Measurements from ENCODE around the gene DDX39A. TPM values are rescaled to one million over a fixed set of nuclear protein-coding genes. Genes with fewer than 3 reads are reported as not detected.
A peak's percentile ranks its signal among the peaks of the same experiment; 100 is the strongest.

Gene DDX39A
- polyA plus RNA-seq, 1 donor from 2014 or later: 169 TPM

GRCh38 chr19:14418856-14419105 lies 360 bp downstream of the DDX39A start:
- Mint-ChIP-seq H3K27ac (peak overlapping the region; percentile 93 to 100 (median 96)), H3K4me3 (peak overlapping the region; percentile 87 to 99 (median 99)), H3K4me1 (peaks cover 27 to 34% (median 28%) of the 10 kb centered on the region in 3 donors), H3K36me3 (no peaks in the 10 kb centered on the region), H3K9me3 (no peaks in the 10 kb centered on the region), H3K27me3 (peaks cover 2% of the 10 kb centered on the region)

GRCh38 chr19:14416817-14417231 lies 2.3 kb downstream of the DDX39A start:
- Mint-ChIP-seq H3K27ac (peak overlapping the region; percentile 93 to 99 (median 95)), H3K36me3 (no peaks in the 10 kb centered on the region), H3K27me3 (peaks cover 2% of the 10 kb centered on the region), H3K4me3 (peak overlapping the region; percentile 87 to 99 (median 99)), H3K9me3 (no peaks in the 10 kb centered on the region), H3K4me1 (peaks cover 36 to 44% (median 40%) of the 10 kb centered on the region in 3 donors)

GRCh38 chr19:14414926-14415690 lies 4.0 kb downstream of the DDX39A start:
- Mint-ChIP-seq H3K9me3 (no peaks in the 10 kb centered on the region), H3K27me3 (peaks cover 2% of the 10 kb centered on the region), H3K4me3 (peak overlapping the region in 3 of 4 donors; percentile 61 to 87 (median 86)), H3K27ac (peak overlapping the region; percentile 92 to 99 (median 93)), H3K4me1 (peaks cover 38 to 49% (median 48%) of the 10 kb centered on the region in 3 donors), H3K36me3 (peaks cover 1% of the 10 kb centered on the region)

- no peaks in the 10 kb centered on the region for H3K9me3 Mint-ChIP-seq
- H3K4me1 Mint-ChIP-seq: peaks cover 39 to 49% (median 48%) of the 10 kb centered on the region in 3 donors
- H3K27me3 Mint-ChIP-seq: no peaks in the 10 kb centered on the region
- peaks cover 2% of the 10 kb centered on the region for H3K36me3 Mint-ChIP-seq
- peak overlapping the region in 2 of 4 donors; percentile 78 to 83 for H3K4me3 Mint-ChIP-seq
- H3K27ac Mint-ChIP-seq: peak overlapping the region in 2 of 3 donors; percentile 78 to 96
These were observed 5.4 kb downstream of the DDX39A start for GRCh38 chr19:14413693-14414181.

GRCh38 chr19:14412996-14413692 lies 6.0 kb downstream of the DDX39A start:
- H3K36me3 Mint-ChIP-seq: peaks cover 2% of the 10 kb centered on the region
- no peaks in the 10 kb centered on the region for H3K27me3 Mint-ChIP-seq
- peak overlapping the region; percentile 39 to 96 (median 78) for H3K27ac Mint-ChIP-seq
- peak overlapping the region in 3 of 4 donors; percentile 66 to 83 (median 78) for H3K4me3 Mint-ChIP-seq
- peaks cover 44 to 52% (median 51%) of the 10 kb centered on the region in 3 donors for H3K4me1 Mint-ChIP-seq
- no peaks in the 10 kb centered on the region for H3K9me3 Mint-ChIP-seq

- H3K27ac Mint-ChIP-seq: peak overlapping the region; percentile 59 to 97 (median 96)
- no peaks in the 10 kb centered on the region for H3K27me3 Mint-ChIP-seq
- H3K4me1 Mint-ChIP-seq: peaks cover 40 to 51% (median 51%) of the 10 kb centered on the region in 3 donors
- peak overlapping the region in 3 of 4 donors; percentile 5 to 83 (median 57) for H3K4me3 Mint-ChIP-seq
- no peaks in the 10 kb centered on the region for H3K9me3 Mint-ChIP-seq
- H3K36me3 Mint-ChIP-seq: peaks cover 2% of the 10 kb centered on the region
These were observed 6.7 kb downstream of the DDX39A start for GRCh38 chr19:14412324-14412995.

- Mint-ChIP-seq H3K4me1 (peaks cover 37 to 48% (median 48%) of the 10 kb centered on the region in 3 donors), H3K9me3 (no peaks in the 10 kb centered on the region), H3K27me3 (no peaks in the 10 kb centered on the region), H3K36me3 (peaks cover 2% of the 10 kb centered on the region), H3K27ac (peak overlapping the region in 2 of 3 donors; percentile 95 to 97), H3K4me3 (peak overlapping the region in 3 of 4 donors; percentile 5 to 83 (median 73))
These were observed 7.2 kb downstream of the DDX39A start for GRCh38 chr19:14411938-14412245.

- Mint-ChIP-seq H3K9me3 (no peaks in the 10 kb centered on the region), H3K27ac (peak overlapping the region in 2 of 3 donors; percentile 95 to 97), H3K4me3 (peak overlapping the region in 3 of 4 donors; percentile 73 to 85 (median 83)), H3K4me1 (peaks cover 34 to 46% (median 44%) of the 10 kb centered on the region in 3 donors), H3K36me3 (peaks cover 2% of the 10 kb centered on the region), H3K27me3 (no peaks in the 10 kb centered on the region)
These were observed 7.8 kb downstream of the DDX39A start for GRCh38 chr19:14411161-14411937.

GRCh38 chr19:14410091-14411051 lies 8.8 kb downstream of the DDX39A start:
- H3K27ac Mint-ChIP-seq: peak overlapping the region; percentile 63 to 97 (median 95)
- peaks cover 2% of the 10 kb centered on the region for H3K36me3 Mint-ChIP-seq
- no peaks in the 10 kb centered on the region for H3K27me3 Mint-ChIP-seq
- H3K4me1 Mint-ChIP-seq: peaks cover 31 to 39% (median 38%) of the 10 kb centered on the region in 3 donors
- H3K9me3 Mint-ChIP-seq: no peaks in the 10 kb centered on the region
- peak overlapping the region in 2 of 4 donors; percentile 83 to 85 for H3K4me3 Mint-ChIP-seq

- peak overlapping the region in 1 of 4 donors; percentile 87 for H3K4me3 Mint-ChIP-seq
- H3K9me3 Mint-ChIP-seq: no peaks in the 10 kb centered on the region
- peaks cover 28 to 33% (median 33%) of the 10 kb centered on the region in 3 donors for H3K4me1 Mint-ChIP-seq
- peaks cover 2% of the 10 kb centered on the region for H3K36me3 Mint-ChIP-seq
- peak overlapping the region; percentile 81 to 97 (median 95) for H3K27ac Mint-ChIP-seq
- H3K27me3 Mint-ChIP-seq: no peaks in the 10 kb centered on the region
These were observed 9.8 kb downstream of the DDX39A start for GRCh38 chr19:14409146-14410023.

- Mint-ChIP-seq H3K4me3 (peak overlapping the region in 3 of 4 donors; percentile 39 to 87 (median 87)), H3K36me3 (peaks cover 4% of the 10 kb centered on the region)
These were observed 10.5 kb downstream of the DDX39A start for GRCh38 chr19:14408491-14409145.

More at GRCh38 chr19:14408491-14409145, 10.5 kb downstream of the DDX39A start:
- Mint-ChIP-seq H3K27me3 (no peaks in the 10 kb centered on the region), H3K27ac (peak overlapping the region; percentile 81 to 97 (median 95)), H3K9me3 (no peaks in the 10 kb centered on the region), H3K4me1 (peaks cover 26 to 33% (median 30%) of the 10 kb centered on the region in 3 donors)

Measured in IgD-negative memory B cell (primary cell).